PC-3 (cell line): Measurements from ENCODE around the gene KRTAP5-10. TPM values are rescaled to one million over a fixed set of nuclear protein-coding genes. Genes with fewer than 3 reads are reported as not detected.
"Not testable (repeated sequence)": the region's sequence is repeated elsewhere in the genome, so short reads cannot be mapped to it uniquely, and the experiment has no call there.

Experiments used
- ATAC-seq: fragments of 200-7000 bp; cut with Tn5 transposase; 2 replicates; pipeline ENCODE4 v1.9.1; 2020; ENCODE audit warnings: mild to moderate bottlenecking, moderate library complexity
- BruUV-seq: library from RNA; stranded (reverse); fragments of 400-500 nt; replicated peaks from 2 replicates; lab custom pipeline; 2021; lab: Mats Ljungman, UMichigan
- CTCF ChIA-PET: fragments of 300-600 bp; sonication (Branson Sonifier 250); formaldehyde crosslinking; loops from one replicate; lab custom pipeline; 2022; ENCODE audit warnings: antibody characterized with exemption; lab: Charles Lee
- POLR2A ChIA-PET: fragments of 300-600 bp; sonication (Branson Sonifier 250); formaldehyde crosslinking; loops from one replicate; lab custom pipeline; 2022; ENCODE audit warnings: antibody characterized with exemption; ENCODE audit not compliant: unreplicated experiment; lab: Charles Lee
- DNase-seq: peaks from one replicate; pipeline ENCODE4 v3.0.0-alpha.2; 2015
- H2AFZ ChIP-seq: fragments of 300-600 bp; sonication (generic); 2 replicates; pipeline ENCODE4 v1.6.0; 2016; ENCODE audit warnings: antibody characterized with exemption, low read length
- H3F3A ChIP-seq: fragments of 300-600 bp; sonication (generic); one replicate; pipeline ENCODE4 v1.6.0; 2017; ENCODE audit warnings: antibody characterized with exemption, low read length, control low read depth, mild to moderate bottlenecking; ENCODE audit not compliant: unreplicated experiment
- H3K27ac ChIP-seq: fragments of 300-600 bp; sonication (generic); 2 replicates; pipeline ENCODE4 v1.5.1; 2016; ENCODE audit warnings: mild to moderate bottlenecking, low read length
- H3K27me3 ChIP-seq: fragments of 300-600 bp; sonication (generic); 2 replicates; pipeline ENCODE4 v1.6.1; 2016; ENCODE audit warnings: low read length, mixed read lengths
- H3K36me3 ChIP-seq: fragments of 300-600 bp; sonication (generic); 2 replicates; pipeline ENCODE4 v1.6.1; 2016; ENCODE audit warnings: low read depth, mixed run types, low read length, mixed read lengths
- H3K4me1 ChIP-seq: fragments of 300-600 bp; sonication (generic); 2 replicates; pipeline ENCODE4 v1.5.1; 2016; ENCODE audit warnings: low read length; ENCODE audit not compliant: insufficient read depth
- H3K4me2 ChIP-seq: fragments of 300-600 bp; sonication (generic); 2 replicates; pipeline ENCODE4 v1.6.0; 2016; ENCODE audit warnings: low read length
- H3K4me3 ChIP-seq: fragments of 300-600 bp; sonication (generic); 2 replicates; pipeline ENCODE4 v1.5.1; 2016; ENCODE audit warnings: mild to moderate bottlenecking, low read length, mixed read lengths
- H3K79me2 ChIP-seq: fragments of 300-600 bp; sonication (generic); 2 replicates; pipeline ENCODE4 v1.6.1; 2017; ENCODE audit warnings: low read length, mixed read lengths
- H3K9ac ChIP-seq: fragments of 300-600 bp; sonication (generic); 2 replicates; pipeline ENCODE4 v1.6.0; 2016; ENCODE audit warnings: mild to moderate bottlenecking, low read length
- H3K9me2 ChIP-seq: fragments of 300-600 bp; sonication (generic); replicated peaks from 2 replicates; pipeline ENCODE4 v1.6.1; 2016; ENCODE audit warnings: mixed run types, low read length, mixed read lengths
- H3K9me3 ChIP-seq: fragments of 300-600 bp; sonication (generic); 2 replicates; pipeline ENCODE4 v1.6.1; 2016; ENCODE audit warnings: low read length, mixed read lengths
- H4K20me1 ChIP-seq: fragments of 300-600 bp; sonication (generic); 2 replicates; pipeline ENCODE4 v1.6.1; 2016; ENCODE audit warnings: low read length, mixed read lengths
- CTCF ChIP-seq: fragments of 300-600 bp; sonication (generic); conservative IDR thresholded peaks from 2 replicates; pipeline ENCODE4 v1.5.1; 2017; ENCODE audit warnings: antibody characterized with exemption, low read depth, mild to moderate bottlenecking, low read length
- EZH2 ChIP-seq: fragments of 300-600 bp; sonication (generic); IDR thresholded peaks from one replicate; pipeline ENCODE4 v1.6.1; 2017; ENCODE audit warnings: antibody characterized with exemption, mild to moderate bottlenecking, low read length; ENCODE audit not compliant: unreplicated experiment
- EZH2phosphoT487 ChIP-seq: fragments of 300-600 bp; sonication (generic); IDR thresholded peaks from 2 replicates; pipeline ENCODE4 v1.6.1; 2018; ENCODE audit warnings: mild to moderate bottlenecking, antibody characterized with exemption, low read length, borderline replicate concordance
- intact Hi-C: fragments of 100-400 bp; cut with micrococcal nuclease; formaldehyde crosslinking; loops from 2 replicates; pipeline ENCODE4 v1.9.0; 2023
- total RNA-seq: library from RNA; depleted of rRNA; stranded (reverse); fragments of >200 nt; gene quantifications from 2 replicates; pipeline ENCODE4 v1.2.3, GENCODE V29; 2014

The KRTAP5-10 gene
- total RNA-seq, 1 experiment from 2014 or later: not detected

- Histone ChIP-seq H3K4me3 (no peak overlapping the region), H3F3A (no peaks in the 10 kb centered on the region), H3K27ac (no peak overlapping the region), H3K79me2 (no peaks in the 10 kb centered on the region), H3K36me3 (no peaks in the 10 kb centered on the region), H4K20me1 (no peaks in the 10 kb centered on the region), H2AFZ (no peak overlapping the region), H3K4me1 (peaks cover 10% of the 10 kb centered on the region; the same call in 1 of the 2 replicates), H3K9me2 (no peaks in the 10 kb centered on the region), H3K9me3 (no peaks in the 10 kb centered on the region), H3K27me3 (no peaks in the 10 kb centered on the region), H3K4me2 (peak overlapping the region; percentile 14; the same call in 1 of the 2 replicates), H3K9ac (no peak overlapping the region)
- TF ChIP-seq EZH2phosphoT487 (no peak), CTCF (no peak), EZH2 (no peak)
- ATAC-seq (peak; percentile 90), DNase-seq (peak; percentile 70)
- ChIA-PET POLR2A (no interaction called here), CTCF (interaction anchor here (0.6 kb wide), 1 partner anchor 11 kb away, joined by 3 read pairs; no protein-coding TSS in a partner anchor)
- no TSS peak for BruUV-seq
- intact Hi-C loops: no loop called here
Measured at GRCh38 chr11:71568704-71569349, 3.5 kb downstream of the KRTAP5-10 start.

GRCh38 chr11:71571101-71571850, 5.9 kb downstream of the KRTAP5-10 start:
- H3K36me3 ChIP-seq, H3K79me2 ChIP-seq, H3K4me1 ChIP-seq, intact Hi-C loops, POLR2A ChIA-PET, BruUV-seq, H3F3A ChIP-seq, H4K20me1 ChIP-seq, H3K9me2 ChIP-seq, DNase-seq, H3K9me3 ChIP-seq, H3K4me2 ChIP-seq, CTCF ChIA-PET, ATAC-seq, H3K27ac ChIP-seq, H3K4me3 ChIP-seq, H2AFZ ChIP-seq, H3K9ac ChIP-seq: not testable (repeated sequence)
- peaks cover 16% of the 10 kb centered on the region for H3K27me3 ChIP-seq

GRCh38 chr11:71572811-71573210, 7.4 kb downstream of the KRTAP5-10 start:
- Histone ChIP-seq H2AFZ (no peak overlapping the region), H3K9ac (no peak overlapping the region), H3K4me1 (peaks cover 10% of the 10 kb centered on the region; the same call in 1 of the 2 replicates), H3K9me3 (no peaks in the 10 kb centered on the region), H3F3A (no peaks in the 10 kb centered on the region), H3K36me3 (no peaks in the 10 kb centered on the region), H3K27me3 (peaks cover 21% of the 10 kb centered on the region), H3K4me2 (no peak overlapping the region), H4K20me1 (no peaks in the 10 kb centered on the region), H3K27ac (no peak overlapping the region), H3K4me3 (no peak overlapping the region), H3K9me2 (no peaks in the 10 kb centered on the region), H3K79me2 (no peaks in the 10 kb centered on the region)
- POLR2A ChIA-PET: no interaction called here
- CTCF ChIA-PET: interaction anchor here (0.6 kb wide), 1 partner anchor 1656 kb away, joined by 4 read pairs; no protein-coding TSS in a partner anchor
- BruUV-seq: no TSS peak
- TF ChIP-seq EZH2: no peak
- TF ChIP-seq CTCF: no peak
- no peak for TF ChIP-seq EZH2phosphoT487
- ATAC-seq (no peak), DNase-seq (no peak)
- intact Hi-C loops: no loop called here
